ENCODE measurements around the gene SEMA6A. TPM values are rescaled to one million over a fixed set of nuclear protein-coding genes. Genes with fewer than 3 reads are reported as not detected.

Gene SEMA6A
- total and polyA plus RNA-seq, 10 donors: 0.88 to 78.6 (median 30.4) TPM

GRCh38 chr5:116436674-116437350, 137.8 kb downstream of the SEMA6A start:
- 80 to 90% (median 84%) methylated on average over 5 of the region's 5 CpGs for WGBS, 5 donors
- intact Hi-C loops (cut with DNase I; ENCODE audit: low total_unique reads): no loop called here
- peaks cover 0 to 17% (median 0%) of the 10 kb centered on the region in 6 donors for H3K36me3 ChIP-seq
- no peak overlapping the region for H3K4me3 ChIP-seq
- H3K27me3 ChIP-seq (replicated peaks in 1 of 7): no peaks in the 10 kb centered on the region
- H3K9me3 ChIP-seq: no peaks in the 10 kb centered on the region
- DNase-seq: no peak
- H3K4me1 ChIP-seq: no peaks in the 10 kb centered on the region
- H3K27ac ChIP-seq: no peak overlapping the region
- TF ChIP-seq POLR2A (IDR thresholded peaks at IDR 0.05): no peak
- no peak for TF ChIP-seq POLR2AphosphoS5 (IDR thresholded peaks at IDR 0.05)
- TF ChIP-seq CTCF (IDR thresholded peaks at IDR 0.05 in 8 of 11, conservative IDR thresholded peaks at IDR 0.05 in 3 of 11): no peak

- 40 to 77% (median 66%) methylated on average over 1 to 2 of the region's 2 CpGs for WGBS, 5 donors
These were observed 145.7 kb downstream of the SEMA6A start for GRCh38 chr5:116428966-116429365.

GRCh38 chr5:116428413-116428812, 146.2 kb downstream of the SEMA6A start:
- Histone ChIP-seq H3K27ac (no peak overlapping the region), H3K4me3 (no peak overlapping the region), H3K9me3 (no peaks in the 10 kb centered on the region), H3K36me3 (peaks cover 0 to 23% (median 0%) of the 10 kb centered on the region in 6 donors), H3K27me3 (replicated peaks in 1 of 7) (no peaks in the 10 kb centered on the region), H3K4me1 (no peaks in the 10 kb centered on the region)
- WGBS, 5 donors: 88 to 98% (median 97%) methylated on average over 2 of the region's 2 CpGs
- DNase-seq: no peak
- TF ChIP-seq POLR2A (IDR thresholded peaks at IDR 0.05) (no peak), CTCF (IDR thresholded peaks at IDR 0.05 in 8 of 11, conservative IDR thresholded peaks at IDR 0.05 in 3 of 11) (no peak), POLR2AphosphoS5 (IDR thresholded peaks at IDR 0.05) (no peak)
- intact Hi-C loops (cut with DNase I; ENCODE audit: low total_unique reads): no loop called here

More at GRCh38 chr5:116428966-116429365, 145.7 kb downstream of the SEMA6A start:
- peaks cover 0 to 20% (median 0%) of the 10 kb centered on the region in 6 donors for H3K36me3 ChIP-seq
- H3K4me1 ChIP-seq: no peaks in the 10 kb centered on the region
- no peaks in the 10 kb centered on the region for H3K9me3 ChIP-seq
- H3K27me3 ChIP-seq (replicated peaks in 1 of 7): no peaks in the 10 kb centered on the region
- TF ChIP-seq POLR2AphosphoS5 (IDR thresholded peaks at IDR 0.05) (no peak), POLR2A (IDR thresholded peaks at IDR 0.05) (no peak), CTCF (IDR thresholded peaks at IDR 0.05 in 8 of 11, conservative IDR thresholded peaks at IDR 0.05 in 3 of 11) (no peak)
- no peak overlapping the region for H3K27ac ChIP-seq
- no peak for DNase-seq
- intact Hi-C loops (cut with DNase I; ENCODE audit: low total_unique reads): no loop called here
- H3K4me3 ChIP-seq: no peak overlapping the region

- intact Hi-C loops (cut with DNase I; ENCODE audit: low total_unique reads): no loop called here
- no peak for TF ChIP-seq POLR2AphosphoS5 (IDR thresholded peaks at IDR 0.05)
- no peak for TF ChIP-seq POLR2A (IDR thresholded peaks at IDR 0.05)
- no peak for TF ChIP-seq CTCF (IDR thresholded peaks at IDR 0.05 in 8 of 11, conservative IDR thresholded peaks at IDR 0.05 in 3 of 11)
- DNase-seq: no peak
- Histone ChIP-seq H3K27ac (no peak overlapping the region), H3K4me1 (no peaks in the 10 kb centered on the region), H3K9me3 (no peaks in the 10 kb centered on the region), H3K4me3 (no peak overlapping the region), H3K27me3 (replicated peaks in 1 of 7) (no peaks in the 10 kb centered on the region), H3K36me3 (peaks cover 0 to 25% (median 0%) of the 10 kb centered on the region in 6 donors)
- 72 to 75% (median 73%) methylated on average over 2 of the region's 2 CpGs for WGBS, 5 donors
These were observed 149.7 kb downstream of the SEMA6A start for GRCh38 chr5:116424951-116425350.
